Amniotic stem cell (primary cell): ENCODE results near the gene C9orf78.
"Not testable (repeated sequence)": the region's sequence is repeated elsewhere in the genome, so short reads cannot be mapped to it uniquely, and the experiment has no call there.

ENCODE experiments used
- DNase-seq: peaks from one replicate; lab custom pipeline; 2025; lab: John Stamatoyannopoulos, UW

The C9orf78 gene

GRCh38 chr9:129811967-129812363 lies 23.1 kb downstream of the C9orf78 start:
- no peak for DNase-seq

- no peak for DNase-seq
Measured at GRCh38 chr9:129810788-129811187, 24.3 kb downstream of the C9orf78 start.

GRCh38 chr9:129810116-129810515 lies 25.0 kb downstream of the C9orf78 start:
- DNase-seq: no peak

GRCh38 chr9:129809346-129809745 lies 25.7 kb downstream of the C9orf78 start:
- no peak for DNase-seq

GRCh38 chr9:129806061-129806460 lies 29.0 kb downstream of the C9orf78 start:
- DNase-seq: no peak

GRCh38 chr9:129803676-129804060 lies 31.4 kb downstream of the C9orf78 start:
- no peak for DNase-seq

- peak; percentile 56 for DNase-seq
Measured at GRCh38 chr9:129802833-129803675, 32.0 kb downstream of the C9orf78 start, which contains the start of gene TOR1B. Gene TOR1B (plus strand): TSS chr9:129803184. CDS start chr9:129803213, 29 bp downstream.

GRCh38 chr9:129801504-129801903 lies 33.6 kb downstream of the C9orf78 start:
- no peak for DNase-seq

GRCh38 chr9:129798973-129799372 lies 36.1 kb downstream of the C9orf78 start:
- no peak for DNase-seq

GRCh38 chr9:129796029-129796428 lies 39.0 kb downstream of the C9orf78 start:
- DNase-seq: not testable (repeated sequence)

- DNase-seq: no peak
Measured at GRCh38 chr9:129794549-129794948, 40.5 kb downstream of the C9orf78 start.

- no peak for DNase-seq
Measured at GRCh38 chr9:129786481-129786880, 48.6 kb downstream of the C9orf78 start.

- no peak for DNase-seq
Measured at GRCh38 chr9:129785866-129786265, 49.2 kb downstream of the C9orf78 start.

GRCh38 chr9:129784970-129785369 lies 50.1 kb downstream of the C9orf78 start:
- not testable (repeated sequence) for DNase-seq

GRCh38 chr9:129783516-129784361 lies 51.3 kb downstream of the C9orf78 start:
- peak; percentile 55 for DNase-seq

GRCh38 chr9:129781981-129782380 lies 53.1 kb downstream of the C9orf78 start:
- no peak for DNase-seq

- no peak for DNase-seq
Measured at GRCh38 chr9:129781131-129781530, 53.9 kb downstream of the C9orf78 start.

- no peak for DNase-seq
Measured at GRCh38 chr9:129779560-129780190, 55.4 kb downstream of the C9orf78 start.

GRCh38 chr9:129778469-129778868 lies 56.6 kb downstream of the C9orf78 start:
- no peak for DNase-seq

GRCh38 chr9:129777769-129778130 lies 57.3 kb downstream of the C9orf78 start:
- DNase-seq: no peak
